DND-41 (cell line): ENCODE measurements around the gene MRPL21.

ENCODE experiments used
- ATAC-seq: fragments of 200-7000 bp; cut with Tn5 transposase; 3 replicates; pipeline ENCODE4 v1.9.1; 2021; ENCODE audit warnings: low read depth; ENCODE audit not compliant: insufficient read depth
- DNase-seq: peaks from one replicate; pipeline ENCODE4 v3.0.0-alpha.2; 2020
- H2AFZ ChIP-seq: 2 replicates; pipeline ENCODE4 v1.6.0; 2012; ENCODE audit warnings: low read depth, low read length
- H3K27ac ChIP-seq: 2 replicates; pipeline ENCODE4 v1.5.1; 2012; ENCODE audit warnings: low read length, inconsistent platforms
- H3K27me3 ChIP-seq: fragments of 200-600 bp; sonication (generic); 2 replicates; pipeline ENCODE4 v1.6.0; 2012; ENCODE audit warnings: low read length, mild to moderate bottlenecking, inconsistent platforms; ENCODE audit not compliant: insufficient read depth, poor library complexity
- H3K36me3 ChIP-seq: 2 replicates; pipeline ENCODE4 v1.5.1; 2012; ENCODE audit warnings: low read length, inconsistent platforms; ENCODE audit not compliant: insufficient read depth
- H3K4me1 ChIP-seq: 2 replicates; pipeline ENCODE4 v1.5.1; 2012; ENCODE audit warnings: mild to moderate bottlenecking, low read length; ENCODE audit not compliant: insufficient read depth
- H3K4me2 ChIP-seq: 2 replicates; pipeline ENCODE4 v1.6.0; 2012; ENCODE audit warnings: mild to moderate bottlenecking, moderate library complexity, low read length, inconsistent platforms; ENCODE audit not compliant: insufficient read depth
- H3K4me3 ChIP-seq, 2 experiments: fragments of 200-600 bp in 1 of 2; shearing (Covaris generic) in 1 of 2; 2 replicates each; pipeline ENCODE4 v1.5.1; 2012 to 2016; ENCODE audit warnings: inconsistent platforms in 2 of 2, low read length in 2 of 2, mild to moderate bottlenecking in 2 of 2, low read depth in 1 of 2, moderate library complexity in 1 of 2
- H3K79me2 ChIP-seq: 2 replicates; pipeline ENCODE4 v1.6.0; 2012; ENCODE audit warnings: low read length, inconsistent platforms; ENCODE audit not compliant: insufficient read depth
- H3K9ac ChIP-seq: 2 replicates; pipeline ENCODE4 v1.6.0; 2012; ENCODE audit warnings: low read depth, mild to moderate bottlenecking, inconsistent platforms, low read length, moderate library complexity
- H3K9me3 ChIP-seq: 2 replicates; pipeline ENCODE4 v1.5.1; 2012; ENCODE audit warnings: low read length, moderate library complexity, mild to moderate bottlenecking, inconsistent platforms; ENCODE audit not compliant: insufficient read depth, severe bottlenecking
- H4K20me1 ChIP-seq: 2 replicates; pipeline ENCODE4 v1.6.0; 2012; ENCODE audit warnings: low read length; ENCODE audit not compliant: insufficient read depth
- EZH2 ChIP-seq: IDR thresholded peaks from 3 replicates; pipeline ENCODE4 v1.6.1; 2012; ENCODE audit warnings: borderline replicate concordance, low read depth, mild to moderate bottlenecking, moderate library complexity, low read length, inconsistent platforms; ENCODE audit not compliant: severe bottlenecking
- TF ChIP-seq, protein P1 (sequence below): IDR thresholded peaks from 2 replicates; pipeline ENCODE4 v1.5.1; 2012; ENCODE audit warnings: borderline replicate concordance, low read length, moderate library complexity, mild to moderate bottlenecking; ENCODE audit not compliant: poor library complexity, severe bottlenecking; ENCODE audit errors: extremely low read depth

MRPL21 gene

DNA sequence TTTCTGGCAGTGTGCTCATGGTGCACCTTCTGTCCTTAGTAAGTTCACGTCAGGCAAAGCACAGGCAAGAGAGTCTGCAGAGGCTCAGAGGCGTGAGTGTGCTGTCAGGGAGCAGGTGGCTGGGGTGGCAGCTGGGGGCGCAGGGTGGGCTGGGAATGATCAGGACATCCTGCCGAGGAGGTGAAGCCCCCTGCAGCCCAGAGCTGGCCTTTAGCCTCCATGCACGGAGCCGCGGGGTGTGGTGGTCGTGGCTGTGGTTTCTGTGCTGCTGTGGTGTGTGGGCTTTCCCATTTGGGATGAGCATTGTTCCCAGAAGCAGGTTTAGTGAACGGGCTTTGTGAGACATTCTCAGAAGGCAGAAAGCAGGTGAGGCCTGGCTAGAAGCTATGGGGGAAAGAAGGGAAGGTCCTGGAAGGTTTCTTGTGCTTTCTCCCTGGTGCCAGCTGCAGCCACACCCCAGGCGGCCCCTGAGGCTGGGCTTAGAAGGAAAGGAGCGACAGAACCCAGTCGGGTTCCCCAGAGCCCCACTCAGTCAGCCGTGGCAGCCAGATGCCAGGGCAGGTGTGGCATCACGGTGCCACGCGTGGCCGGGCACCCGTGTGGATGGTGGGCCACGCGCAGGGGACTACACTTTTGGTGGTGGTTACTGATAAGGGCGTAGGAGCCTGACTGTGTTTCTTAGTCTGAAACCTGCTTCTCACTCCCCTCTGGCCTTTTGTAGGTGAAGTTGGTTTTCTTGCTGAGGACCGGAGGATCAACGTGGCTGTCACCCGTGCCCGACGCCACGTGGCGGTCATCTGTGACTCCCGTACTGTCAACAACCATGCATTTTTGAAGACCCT lies 32.1 kb upstream of the MRPL21 start:
- H4K20me1 ChIP-seq: peaks cover 16% of the 10 kb centered on the region; the same call in 1 of the 2 replicates
- no peaks in the 10 kb centered on the region for H3K27me3 ChIP-seq
- no peak overlapping the region for H2AFZ ChIP-seq
- no peaks in the 10 kb centered on the region for H3K9me3 ChIP-seq
- peaks cover 77% of the 10 kb centered on the region for H3K36me3 ChIP-seq
- ATAC-seq (no peak), DNase-seq (no peak)
- no peaks in the 10 kb centered on the region for H3K79me2 ChIP-seq
- H3K9ac ChIP-seq: no peak overlapping the region
- TF ChIP-seq, protein P1, sequence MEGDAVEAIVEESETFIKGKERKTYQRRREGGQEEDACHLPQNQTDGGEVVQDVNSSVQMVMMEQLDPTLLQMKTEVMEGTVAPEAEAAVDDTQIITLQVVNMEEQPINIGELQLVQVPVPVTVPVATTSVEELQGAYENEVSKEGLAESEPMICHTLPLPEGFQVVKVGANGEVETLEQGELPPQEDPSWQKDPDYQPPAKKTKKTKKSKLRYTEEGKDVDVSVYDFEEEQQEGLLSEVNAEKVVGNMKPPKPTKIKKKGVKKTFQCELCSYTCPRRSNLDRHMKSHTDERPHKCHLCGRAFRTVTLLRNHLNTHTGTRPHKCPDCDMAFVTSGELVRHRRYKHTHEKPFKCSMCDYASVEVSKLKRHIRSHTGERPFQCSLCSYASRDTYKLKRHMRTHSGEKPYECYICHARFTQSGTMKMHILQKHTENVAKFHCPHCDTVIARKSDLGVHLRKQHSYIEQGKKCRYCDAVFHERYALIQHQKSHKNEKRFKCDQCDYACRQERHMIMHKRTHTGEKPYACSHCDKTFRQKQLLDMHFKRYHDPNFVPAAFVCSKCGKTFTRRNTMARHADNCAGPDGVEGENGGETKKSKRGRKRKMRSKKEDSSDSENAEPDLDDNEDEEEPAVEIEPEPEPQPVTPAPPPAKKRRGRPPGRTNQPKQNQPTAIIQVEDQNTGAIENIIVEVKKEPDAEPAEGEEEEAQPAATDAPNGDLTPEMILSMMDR: no peak
- no peak for TF ChIP-seq EZH2
- H3K4me2 ChIP-seq: no peak overlapping the region
- H3K27ac ChIP-seq: no peak overlapping the region
- H3K4me3 ChIP-seq: no peak overlapping the region
- H3K4me1 ChIP-seq: no peaks in the 10 kb centered on the region

GRCh38 chr11:68935066-68935465 lies 31.4 kb upstream of the MRPL21 start:
- no peaks in the 10 kb centered on the region for H3K27me3 ChIP-seq
- H3K4me3 ChIP-seq: no peak overlapping the region
- peaks cover 82% of the 10 kb centered on the region for H3K36me3 ChIP-seq
- no peak overlapping the region for H2AFZ ChIP-seq
- H3K27ac ChIP-seq: no peak overlapping the region
- H3K9me3 ChIP-seq: no peaks in the 10 kb centered on the region
- no peaks in the 10 kb centered on the region for H3K4me1 ChIP-seq
- peaks cover 16% of the 10 kb centered on the region; the same call in 1 of the 2 replicates for H4K20me1 ChIP-seq
- no peaks in the 10 kb centered on the region for H3K79me2 ChIP-seq
- ATAC-seq: no peak
- no peak for DNase-seq
- TF ChIP-seq, protein P1: no peak
- TF ChIP-seq EZH2: no peak
- H3K4me2 ChIP-seq: no peak overlapping the region
- no peak overlapping the region for H3K9ac ChIP-seq

DNA sequence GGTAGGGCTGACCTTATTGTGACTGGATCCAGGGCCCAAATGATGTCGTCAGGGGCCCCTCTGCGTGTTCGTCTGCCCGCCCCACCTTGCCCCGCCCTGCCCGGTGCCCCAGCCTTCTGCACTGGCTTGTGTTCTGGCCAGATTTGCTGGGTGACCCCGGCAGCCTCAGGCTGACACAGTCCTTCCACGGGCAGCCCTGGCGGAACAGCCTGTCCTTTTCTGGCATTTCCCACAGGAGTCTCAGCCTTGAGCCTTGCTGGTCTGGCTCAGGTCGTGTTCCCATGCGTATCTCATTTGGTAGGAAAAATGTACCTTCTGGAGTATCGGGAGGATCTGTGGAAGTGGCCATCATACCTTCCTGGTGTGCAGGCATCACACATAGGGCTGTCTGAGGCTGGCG lies 31.0 kb upstream of the MRPL21 start:
- no peak overlapping the region for H2AFZ ChIP-seq
- DNase-seq (no peak), ATAC-seq (no peak)
- H3K27ac ChIP-seq: no peak overlapping the region
- no peaks in the 10 kb centered on the region for H3K27me3 ChIP-seq
- H3K4me2 ChIP-seq: no peak overlapping the region
- no peak overlapping the region for H3K9ac ChIP-seq
- peaks cover 16% of the 10 kb centered on the region; the same call in 1 of the 2 replicates for H4K20me1 ChIP-seq
- no peaks in the 10 kb centered on the region for H3K79me2 ChIP-seq
- TF ChIP-seq, protein P1: no peak
- no peak for TF ChIP-seq EZH2
- no peak overlapping the region for H3K4me3 ChIP-seq
- peaks cover 81% of the 10 kb centered on the region for H3K36me3 ChIP-seq
- no peaks in the 10 kb centered on the region for H3K9me3 ChIP-seq
- no peaks in the 10 kb centered on the region for H3K4me1 ChIP-seq
